ENCODE data around the gene SLC66A3.

DNA sequence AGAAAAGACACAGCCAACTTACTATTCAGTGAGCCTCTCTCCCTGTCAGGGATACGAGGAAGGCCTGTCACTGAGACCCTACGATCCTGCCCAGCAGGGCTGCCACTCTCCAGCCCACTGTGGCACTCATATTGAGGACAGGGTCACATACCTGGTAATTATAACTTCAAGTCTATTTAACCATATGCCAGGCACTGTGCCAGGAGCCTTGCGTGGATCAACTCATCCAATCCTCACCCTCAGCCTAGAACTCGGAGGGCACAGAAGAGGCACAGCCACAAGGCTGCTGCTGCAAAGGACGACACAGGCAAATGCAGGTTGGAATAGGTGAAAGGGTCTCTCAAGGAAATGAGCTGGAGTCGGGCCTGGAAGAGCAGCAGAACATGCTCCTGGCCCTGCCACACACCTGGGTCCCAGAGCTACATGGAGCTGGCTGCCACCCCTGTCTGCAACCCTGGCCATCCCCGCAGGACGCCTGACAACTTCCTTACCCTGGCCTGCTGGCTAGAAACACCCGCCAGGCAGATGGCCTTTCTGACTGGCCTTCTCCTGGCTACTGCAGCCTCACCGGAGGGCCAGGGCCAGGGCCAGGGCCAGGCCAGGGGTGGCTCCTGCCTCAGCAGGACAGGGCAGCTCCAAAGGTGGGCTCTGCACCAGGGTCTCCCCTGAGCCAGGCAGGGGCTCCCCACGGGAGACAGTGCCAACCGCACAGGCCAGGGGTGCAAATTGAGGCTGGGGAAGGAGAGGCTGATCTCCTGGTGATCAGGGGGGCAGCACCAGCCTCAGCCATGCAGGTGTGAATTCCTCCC lies 32.1 kb upstream of the SLC66A3 start:
- TF ChIP-seq, protein P1, sequence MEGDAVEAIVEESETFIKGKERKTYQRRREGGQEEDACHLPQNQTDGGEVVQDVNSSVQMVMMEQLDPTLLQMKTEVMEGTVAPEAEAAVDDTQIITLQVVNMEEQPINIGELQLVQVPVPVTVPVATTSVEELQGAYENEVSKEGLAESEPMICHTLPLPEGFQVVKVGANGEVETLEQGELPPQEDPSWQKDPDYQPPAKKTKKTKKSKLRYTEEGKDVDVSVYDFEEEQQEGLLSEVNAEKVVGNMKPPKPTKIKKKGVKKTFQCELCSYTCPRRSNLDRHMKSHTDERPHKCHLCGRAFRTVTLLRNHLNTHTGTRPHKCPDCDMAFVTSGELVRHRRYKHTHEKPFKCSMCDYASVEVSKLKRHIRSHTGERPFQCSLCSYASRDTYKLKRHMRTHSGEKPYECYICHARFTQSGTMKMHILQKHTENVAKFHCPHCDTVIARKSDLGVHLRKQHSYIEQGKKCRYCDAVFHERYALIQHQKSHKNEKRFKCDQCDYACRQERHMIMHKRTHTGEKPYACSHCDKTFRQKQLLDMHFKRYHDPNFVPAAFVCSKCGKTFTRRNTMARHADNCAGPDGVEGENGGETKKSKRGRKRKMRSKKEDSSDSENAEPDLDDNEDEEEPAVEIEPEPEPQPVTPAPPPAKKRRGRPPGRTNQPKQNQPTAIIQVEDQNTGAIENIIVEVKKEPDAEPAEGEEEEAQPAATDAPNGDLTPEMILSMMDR (IDR thresholded peaks at IDR 0.05) = no peak
- TF ChIP-seq POLR2AphosphoS5 (IDR thresholded peaks at IDR 0.05; ENCODE audit: insufficient read depth in 1 of 2, low read depth in 1 of 2) (no peak), POLR2A (IDR thresholded peaks at IDR 0.05) (no peak)
